ENCODE data around the gene KMT5C. TPM values are rescaled to one million over a fixed set of nuclear protein-coding genes. Genes with fewer than 3 reads are reported as not detected.

The KMT5C gene
- total RNA-seq, 1 experiment from 2014 or later = 54.5 TPM

GRCh38 chr19:55297267-55297666 is 42.4 kb upstream of the KMT5C start:
- no peaks in the 10 kb centered on the region; the same call in 1 of the 2 replicates for H3K27me3 Mint-ChIP-seq (ENCODE audit: low read depth)

More at GRCh38 chr19:55297267-55297666, 42.4 kb upstream of the KMT5C start:
- Histone ChIP-seq H3K4me1 (ENCODE audit: insufficient read depth, low read length) (no peaks in the 10 kb centered on the region; the same call in 1 of the 2 replicates), H3K9ac (ENCODE audit: extremely low read depth, insufficient read length, low read length) (no peak overlapping the region), H2AK5ac (ENCODE audit: insufficient read length, low read length) (no peak overlapping the region), H4K91ac (ENCODE audit: insufficient read length, low read depth, low read length) (no peak overlapping the region), H4K5ac (ENCODE audit: insufficient read length, low read depth, low read length) (no peak overlapping the region), H3K18ac (ENCODE audit: insufficient read length, low read depth, low read length) (no peak overlapping the region), H2BK5ac (ENCODE audit: insufficient read length, low read length) (no peak overlapping the region), H3K27me3 (ENCODE audit: insufficient read depth, low read length) (no peaks in the 10 kb centered on the region), H3K4ac (ENCODE audit: low read depth, low read length) (no peak overlapping the region), H3K79me2 (ENCODE audit: insufficient read depth, low read length) (no peaks in the 10 kb centered on the region), H3K23ac (ENCODE audit: insufficient read length, low read depth, low read length) (no peak overlapping the region), H2BK20ac (ENCODE audit: low read depth, low read length, poor library complexity, severe bottlenecking) (no peak overlapping the region), H4K8ac (replicated peaks; ENCODE audit: insufficient read length, low read depth, low read length) (no peak overlapping the region), H3K4me2 (ENCODE audit: insufficient read depth, insufficient read length, low read length) (no peak overlapping the region), H2AFZ (ENCODE audit: low read length) (no peak overlapping the region), H3K79me1 (ENCODE audit: insufficient read depth, low read depth, low read length, poor library complexity, severe bottlenecking) (no peaks in the 10 kb centered on the region), H3K9me3 (ENCODE audit: control insufficient read depth, low read depth, low read length) (no peaks in the 10 kb centered on the region), H2BK12ac (ENCODE audit: insufficient read length, low read depth, low read length) (no peak overlapping the region), H2BK15ac (ENCODE audit: low read depth, low read length) (no peak overlapping the region), H3K14ac (ENCODE audit: insufficient read depth, low read length) (no peak overlapping the region; the same call in 1 of the 2 replicates), H3K27ac (ENCODE audit: insufficient read length, low read depth, low read length) (no peak overlapping the region), H4K20me1 (ENCODE audit: control insufficient read depth, insufficient read depth, insufficient read length) (no peaks in the 10 kb centered on the region), H3K56ac (ENCODE audit: insufficient read length, low read depth, low read length) (no peak overlapping the region), H2BK120ac (ENCODE audit: low read depth, low read length, poor library complexity, severe bottlenecking) (no peak overlapping the region), H3T11ph (ENCODE audit: low read length) (no peak overlapping the region), H3K23me2 (ENCODE audit: insufficient read length, low read depth, low read length, poor library complexity, severe bottlenecking) (no peaks in the 10 kb centered on the region)
- no CpG with 5 or more reads among the region's 10 CpGs for WGBS (ENCODE audit: extremely low coverage, insufficient read length, low lambda C conversion rate)
- H3K4me1 Mint-ChIP-seq = peaks cover 13 to 21% of the 10 kb centered on the region in 2 experiments
- TF ChIP-seq CTCF (conservative IDR thresholded peaks at IDR 0.05) = no peak
- peaks cover 23 to 55% (median 50%) of the 10 kb centered on the region in 3 experiments; a peak in 6 of 7 replicates for H3K36me3 Mint-ChIP-seq (ENCODE audit: insufficient read depth in 1 of 3, low read depth in 3 of 3)
- no peak overlapping the region; a peak in 1 of 7 replicates for H3K27ac Mint-ChIP-seq
- no peaks in the 10 kb centered on the region for H3K9me3 Mint-ChIP-seq
- no peak overlapping the region for H3K4me3 Mint-ChIP-seq
- no peak for DNase-seq
